Caco-2 (cell line): ENCODE results near the gene MAP2K2. TPM values are rescaled to one million over a fixed set of nuclear protein-coding genes. Genes with fewer than 3 reads are reported as not detected.

Experiments used
- BruUV-seq: library from RNA; stranded (reverse); fragments of 400-500 nt; replicated peaks from 2 replicates; lab custom pipeline; 2021; lab: Mats Ljungman, UMichigan
- CTCF ChIA-PET: fragments of 300-600 bp; sonication (Branson Sonifier 250); formaldehyde crosslinking; loops from one replicate; lab custom pipeline; 2022; ENCODE audit warnings: antibody characterized with exemption; lab: Charles Lee
- POLR2A ChIA-PET: fragments of 300-600 bp; sonication (Branson Sonifier 250); formaldehyde crosslinking; loops from one replicate; lab custom pipeline; 2022; ENCODE audit warnings: antibody characterized with exemption; lab: Charles Lee
- DNase-seq, 2 experiments: peaks; one replicate each; pipeline versions ENCODE4 v3.0.0 to v3.0.0-alpha.2; 2020 to 2022
- H3K27me3 ChIP-seq: replicated peaks from 2 replicates; pipeline ENCODE4 v1.6.0; 2011; ENCODE audit warnings: low read length; ENCODE audit not compliant: control insufficient read depth, insufficient read depth
- H3K36me3 ChIP-seq: 2 replicates; pipeline ENCODE4 v1.5.1; 2011; ENCODE audit warnings: low read length; ENCODE audit not compliant: control insufficient read depth, insufficient read depth
- H3K4me1 ChIP-seq: fragments of 250-450 bp; sonication (Bioruptor Pico); 2 replicates; pipeline ENCODE4 v1.5.1; 2020; ENCODE audit warnings: mild to moderate bottlenecking
- H3K4me3 ChIP-seq: 2 replicates; pipeline ENCODE4 v1.5.1; 2011; ENCODE audit warnings: low read depth, mild to moderate bottlenecking, control low read depth, low read length
- H3K9me3 ChIP-seq: fragments of 250-450 bp; sonication (Bioruptor Pico); 2 replicates; pipeline ENCODE4 v1.5.1; 2020; ENCODE audit warnings: mild to moderate bottlenecking, moderate library complexity
- H3K27ac Mint-ChIP-seq: one replicate; pipeline ENCODE4 v1.8.0; 2022; ENCODE audit warnings: mixed read lengths; ENCODE audit not compliant: unreplicated experiment
- H3K27me3 Mint-ChIP-seq: one replicate; pipeline ENCODE4 v1.8.0; 2022; ENCODE audit warnings: mixed read lengths; ENCODE audit not compliant: insufficient read depth, unreplicated experiment
- H3K36me3 Mint-ChIP-seq: one replicate; pipeline ENCODE4 v1.8.0; 2022; ENCODE audit warnings: mild to moderate bottlenecking, mixed read lengths; ENCODE audit not compliant: insufficient read depth, unreplicated experiment
- H3K4me1 Mint-ChIP-seq: one replicate; pipeline ENCODE4 v1.8.0; 2022; ENCODE audit warnings: low read depth, mixed read lengths; ENCODE audit not compliant: unreplicated experiment
- H3K4me3 Mint-ChIP-seq: one replicate; pipeline ENCODE4 v1.8.0; 2022; ENCODE audit warnings: mild to moderate bottlenecking, moderate library complexity, mixed read lengths; ENCODE audit not compliant: unreplicated experiment
- H3K9me3 Mint-ChIP-seq: one replicate; pipeline ENCODE4 v1.8.0; 2022; ENCODE audit warnings: mixed read lengths; ENCODE audit not compliant: unreplicated experiment
- intact Hi-C: fragments of 100-400 bp; cut with micrococcal nuclease; formaldehyde crosslinking; loops from one replicate; pipeline ENCODE4 v1.10.0; 2022; ENCODE audit not compliant: unreplicated experiment
- total RNA-seq: library from RNA; stranded (reverse); gene quantifications from 2 replicates; pipeline ENCODE4 v1.2.3, GENCODE V29; 2022
- TF ChIP-seq, protein P1 (sequence below), 2 experiments: fragments of 200-600 bp in 1 of 2; IDR thresholded peaks; 1 replicate in 1 of 2; 2 replicates in 1 of 2; pipeline versions ENCODE4 v1.5.1 to v1.8.0; 2011 to 2022; ENCODE audit warnings: antibody characterized with exemption in 1 of 2, control low read depth in 1 of 2, inconsistent platforms in 1 of 2, low read depth in 1 of 2, low read length in 1 of 2, mild to moderate bottlenecking in 1 of 2, moderate library complexity in 1 of 2; ENCODE audit not compliant: insufficient read depth in 1 of 2, severe bottlenecking in 1 of 2, unreplicated experiment in 1 of 2

The MAP2K2 gene
- total RNA-seq, 1 experiment from 2014 or later, result 149 TPM

- H3K9me3 ChIP-seq, result no peaks in the 10 kb centered on the region
- Mint-ChIP-seq H3K4me1 (no peaks in the 10 kb centered on the region), H3K27ac (no peak overlapping the region), H3K9me3 (no peaks in the 10 kb centered on the region), H3K27me3 (no peaks in the 10 kb centered on the region), H3K4me3 (peak overlapping the region; percentile 76), H3K36me3 (peaks cover 15% of the 10 kb centered on the region)
- H3K4me1 ChIP-seq, result peaks cover 36% of the 10 kb centered on the region
- peak overlapping the region; percentile 91 for H3K4me3 ChIP-seq
- peak; percentile 96 to 97 for DNase-seq
- TF ChIP-seq, protein P1, sequence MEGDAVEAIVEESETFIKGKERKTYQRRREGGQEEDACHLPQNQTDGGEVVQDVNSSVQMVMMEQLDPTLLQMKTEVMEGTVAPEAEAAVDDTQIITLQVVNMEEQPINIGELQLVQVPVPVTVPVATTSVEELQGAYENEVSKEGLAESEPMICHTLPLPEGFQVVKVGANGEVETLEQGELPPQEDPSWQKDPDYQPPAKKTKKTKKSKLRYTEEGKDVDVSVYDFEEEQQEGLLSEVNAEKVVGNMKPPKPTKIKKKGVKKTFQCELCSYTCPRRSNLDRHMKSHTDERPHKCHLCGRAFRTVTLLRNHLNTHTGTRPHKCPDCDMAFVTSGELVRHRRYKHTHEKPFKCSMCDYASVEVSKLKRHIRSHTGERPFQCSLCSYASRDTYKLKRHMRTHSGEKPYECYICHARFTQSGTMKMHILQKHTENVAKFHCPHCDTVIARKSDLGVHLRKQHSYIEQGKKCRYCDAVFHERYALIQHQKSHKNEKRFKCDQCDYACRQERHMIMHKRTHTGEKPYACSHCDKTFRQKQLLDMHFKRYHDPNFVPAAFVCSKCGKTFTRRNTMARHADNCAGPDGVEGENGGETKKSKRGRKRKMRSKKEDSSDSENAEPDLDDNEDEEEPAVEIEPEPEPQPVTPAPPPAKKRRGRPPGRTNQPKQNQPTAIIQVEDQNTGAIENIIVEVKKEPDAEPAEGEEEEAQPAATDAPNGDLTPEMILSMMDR (IDR thresholded peaks at IDR 0.05; ENCODE audit: insufficient read depth in 1 of 2, low read depth in 1 of 2, low read length in 1 of 2, severe bottlenecking in 1 of 2, unreplicated experiment in 1 of 2), result no peak
- intact Hi-C loops, result loop anchor here (5.0 to 10.0 kb wide), 3 partner anchors 57 to 81 kb away; partner anchors contain the start of genes EEF2, MAP2K2 and PIAS4
- ChIA-PET POLR2A (interaction anchor here (0.5 to 1.1 kb wide), 3 partner anchors 17 to 303 kb away, joined by 3 to 5 read pairs (median 3); no protein-coding TSS in a partner anchor), CTCF (interaction anchor here (0.5 to 0.8 kb wide), 4 partner anchors 58 to 500 kb away, joined by 3 to 6 read pairs (median 4); partner anchors contain the start of gene PIAS4)
- H3K36me3 ChIP-seq, result no peaks in the 10 kb centered on the region; the same call in 1 of the 2 replicates
- no peaks in the 10 kb centered on the region for H3K27me3 ChIP-seq
- no TSS peak for BruUV-seq
These were observed 58.3 kb downstream of the MAP2K2 start for GRCh38 chr19:4065430-4066175.

- ChIA-PET POLR2A (no interaction called here), CTCF (no interaction called here)
- no TSS peak for BruUV-seq
- Mint-ChIP-seq H3K9me3 (no peaks in the 10 kb centered on the region), H3K4me3 (peak overlapping the region; percentile 68), H3K36me3 (peaks cover 22% of the 10 kb centered on the region), H3K27me3 (no peaks in the 10 kb centered on the region), H3K27ac (no peak overlapping the region), H3K4me1 (no peaks in the 10 kb centered on the region)
- intact Hi-C loops, result loop anchor here (5.0 to 10.0 kb wide), 3 partner anchors 57 to 80 kb away; partner anchors contain the start of genes EEF2, MAP2K2 and PIAS4
- no peaks in the 10 kb centered on the region; the same call in none of the 2 replicates for H3K36me3 ChIP-seq
- no peaks in the 10 kb centered on the region for H3K27me3 ChIP-seq
- no peaks in the 10 kb centered on the region for H3K9me3 ChIP-seq
- peak in 1 of 2 experiments; percentile 52 for DNase-seq
- H3K4me1 ChIP-seq, result peaks cover 37% of the 10 kb centered on the region
- H3K4me3 ChIP-seq, result peak overlapping the region; percentile 82
- TF ChIP-seq, protein P1 (IDR thresholded peaks at IDR 0.05; ENCODE audit: insufficient read depth in 1 of 2, low read depth in 1 of 2, low read length in 1 of 2, severe bottlenecking in 1 of 2, unreplicated experiment in 1 of 2), result no peak
These were observed 59.2 kb downstream of the MAP2K2 start for GRCh38 chr19:4064496-4065260.

GRCh38 chr19:4064149-4064495, 59.8 kb downstream of the MAP2K2 start:
- peaks cover 39% of the 10 kb centered on the region for H3K4me1 ChIP-seq
- H3K36me3 Mint-ChIP-seq, result peaks cover 28% of the 10 kb centered on the region
- no TSS peak for BruUV-seq
- H3K4me1 Mint-ChIP-seq, result no peaks in the 10 kb centered on the region
- no peaks in the 10 kb centered on the region for H3K9me3 ChIP-seq
- no peaks in the 10 kb centered on the region; the same call in none of the 2 replicates for H3K36me3 ChIP-seq
- ChIA-PET CTCF (no interaction called here), POLR2A (no interaction called here)
- H3K4me3 Mint-ChIP-seq, result peak overlapping the region; percentile 68
- no peak for DNase-seq
- H3K27ac Mint-ChIP-seq, result peak overlapping the region; percentile 76
- no peaks in the 10 kb centered on the region for H3K27me3 Mint-ChIP-seq
- intact Hi-C loops, result loop anchor here (10.0 kb wide), 1 partner anchor 79 kb away; the partner anchor contains the start of gene EEF2
- H3K27me3 ChIP-seq, result no peaks in the 10 kb centered on the region
- TF ChIP-seq, protein P1 (IDR thresholded peaks at IDR 0.05; ENCODE audit: insufficient read depth in 1 of 2, low read depth in 1 of 2, low read length in 1 of 2, severe bottlenecking in 1 of 2, unreplicated experiment in 1 of 2), result no peak
- H3K4me3 ChIP-seq, result peak overlapping the region; percentile 82
- no peaks in the 10 kb centered on the region for H3K9me3 Mint-ChIP-seq
